ENCODE data around the gene NUDCD2.
A peak's percentile ranks its signal among the peaks of the same experiment; 100 is the strongest.

The NUDCD2 gene, protein sequence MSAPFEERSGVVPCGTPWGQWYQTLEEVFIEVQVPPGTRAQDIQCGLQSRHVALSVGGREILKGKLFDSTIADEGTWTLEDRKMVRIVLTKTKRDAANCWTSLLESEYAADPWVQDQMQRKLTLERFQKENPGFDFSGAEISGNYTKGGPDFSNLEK

DNA sequence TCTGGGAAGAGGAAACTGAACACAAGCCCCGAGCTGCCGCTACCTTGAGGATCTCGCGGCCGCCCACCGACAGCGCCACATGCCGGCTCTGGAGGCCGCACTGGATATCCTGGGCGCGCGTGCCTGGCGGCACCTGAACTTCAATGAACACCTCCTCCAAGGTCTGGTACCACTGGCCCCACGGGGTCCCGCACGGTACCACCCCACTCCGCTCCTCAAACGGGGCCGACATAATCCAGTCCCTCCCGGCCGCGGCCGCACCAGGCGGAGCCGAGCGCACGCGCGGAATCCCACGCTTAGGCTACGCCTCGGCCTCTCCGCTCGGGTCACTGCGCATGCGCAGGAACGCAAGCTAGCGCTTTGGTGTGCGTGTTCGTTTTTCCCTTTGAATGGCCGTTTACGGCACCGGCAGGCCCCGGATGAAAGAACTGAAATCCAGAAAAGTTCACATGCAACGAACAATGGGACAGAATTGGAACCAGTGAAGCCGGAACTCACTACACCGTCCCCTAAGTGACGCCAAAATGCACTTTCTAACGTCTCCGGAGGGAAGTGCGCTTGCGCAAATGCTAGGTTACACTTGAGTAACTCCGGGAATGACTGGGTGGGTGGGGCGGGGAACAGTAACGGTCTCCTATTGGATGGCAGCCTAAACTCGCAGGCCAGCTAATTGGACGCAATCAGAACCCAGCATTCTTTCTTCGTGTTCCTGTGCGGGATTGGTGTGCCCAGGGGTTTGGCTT is at the start of gene NUDCD2:
Gene NUDCD2, minus strand, starts transcription at position 284 of the 743 bp plus-strand sequence. Its CDS starts 52 bp downstream, at position 232.
- DNase-seq = peak; percentile 98

DNA sequence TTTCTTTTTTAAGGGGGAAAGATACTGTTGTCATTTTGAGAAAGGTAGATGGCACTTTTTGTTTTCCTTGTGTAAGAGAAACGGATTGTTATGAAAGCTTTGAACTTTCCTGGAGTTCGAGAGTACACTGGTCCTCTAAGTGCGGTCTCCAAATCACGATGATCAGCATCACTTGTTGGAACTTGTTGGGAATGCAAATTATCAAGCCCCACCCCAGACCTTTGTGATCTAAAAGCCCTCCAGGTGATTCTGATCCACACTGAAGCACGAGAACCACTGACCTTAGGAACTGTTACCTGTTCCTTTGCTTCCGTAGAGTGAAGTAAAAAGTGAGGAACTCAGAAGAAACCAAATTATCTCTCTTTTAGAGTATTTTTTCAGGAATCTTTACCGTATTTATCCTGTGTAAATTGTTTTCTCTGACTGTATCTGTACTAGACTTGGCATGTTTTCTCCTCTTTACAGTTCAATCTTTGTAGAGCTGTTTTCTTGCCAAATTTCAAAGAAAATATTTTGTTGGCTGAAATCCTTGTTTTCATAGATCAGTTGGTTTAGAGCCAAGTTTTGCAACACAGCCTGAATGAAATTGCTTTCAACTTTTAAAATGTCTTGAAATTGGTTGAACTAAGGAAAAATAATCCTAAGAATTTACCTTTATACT is 49.5 kb upstream of the NUDCD2 start:
- DNase-seq = no peak

DNA sequence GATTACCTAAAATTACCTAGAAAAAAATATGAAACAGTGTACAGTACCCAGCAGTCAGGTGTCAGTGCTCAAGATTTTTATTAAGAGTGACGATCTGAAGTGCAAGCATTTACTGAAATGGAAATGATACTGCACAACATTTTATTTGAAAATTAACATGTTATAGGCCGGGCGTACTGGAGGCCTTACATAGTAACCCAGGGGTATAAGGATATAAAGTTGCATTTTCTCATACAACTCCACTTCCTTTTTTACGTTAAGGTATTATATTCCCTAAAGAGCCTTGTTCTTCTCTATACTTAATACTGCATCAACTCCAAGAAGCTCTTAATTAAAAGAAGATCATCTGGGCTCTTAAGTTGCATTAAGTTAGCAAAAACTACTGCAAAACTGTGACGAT is 48.9 kb upstream of the NUDCD2 start:
- DNase-seq = no peak

DNA sequence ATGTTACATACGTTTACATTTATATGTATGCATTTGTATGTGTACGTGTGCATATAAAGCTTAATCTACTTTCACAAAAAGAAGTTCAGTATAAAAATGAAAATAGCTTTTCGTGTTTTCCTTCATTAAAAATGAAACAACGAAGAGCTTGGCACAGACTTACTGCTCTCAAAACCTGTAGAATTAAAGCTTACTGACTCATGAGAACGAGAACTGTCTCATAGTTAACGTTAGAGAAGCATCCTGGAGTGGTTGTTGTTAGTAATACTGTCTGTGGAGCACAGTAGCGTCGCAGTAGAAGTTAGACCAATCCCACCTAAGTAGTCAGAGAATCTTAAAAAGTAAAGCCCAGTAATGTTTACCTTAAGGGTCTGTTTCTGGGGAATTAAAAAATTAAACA is 46.8 kb upstream of the NUDCD2 start:
- no peak for DNase-seq

DNA sequence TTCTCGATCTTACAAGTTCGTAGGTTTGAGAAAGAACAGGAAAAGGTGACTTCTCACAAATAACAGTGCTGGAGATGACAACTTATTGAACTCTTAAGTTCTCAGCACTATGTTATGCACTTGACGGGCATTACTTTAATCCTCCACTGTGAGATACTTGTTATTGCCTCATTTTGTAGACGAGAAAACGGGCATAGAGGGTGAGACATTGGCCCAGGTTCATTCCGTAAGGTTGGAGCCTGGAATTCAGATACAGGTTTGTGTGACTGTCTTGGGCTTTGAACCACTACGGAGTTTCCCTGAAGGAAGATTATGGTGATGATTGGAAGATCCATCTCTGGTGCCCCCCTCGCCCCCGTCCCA is 46.2 kb upstream of the NUDCD2 start:
- no peak for DNase-seq

DNA sequence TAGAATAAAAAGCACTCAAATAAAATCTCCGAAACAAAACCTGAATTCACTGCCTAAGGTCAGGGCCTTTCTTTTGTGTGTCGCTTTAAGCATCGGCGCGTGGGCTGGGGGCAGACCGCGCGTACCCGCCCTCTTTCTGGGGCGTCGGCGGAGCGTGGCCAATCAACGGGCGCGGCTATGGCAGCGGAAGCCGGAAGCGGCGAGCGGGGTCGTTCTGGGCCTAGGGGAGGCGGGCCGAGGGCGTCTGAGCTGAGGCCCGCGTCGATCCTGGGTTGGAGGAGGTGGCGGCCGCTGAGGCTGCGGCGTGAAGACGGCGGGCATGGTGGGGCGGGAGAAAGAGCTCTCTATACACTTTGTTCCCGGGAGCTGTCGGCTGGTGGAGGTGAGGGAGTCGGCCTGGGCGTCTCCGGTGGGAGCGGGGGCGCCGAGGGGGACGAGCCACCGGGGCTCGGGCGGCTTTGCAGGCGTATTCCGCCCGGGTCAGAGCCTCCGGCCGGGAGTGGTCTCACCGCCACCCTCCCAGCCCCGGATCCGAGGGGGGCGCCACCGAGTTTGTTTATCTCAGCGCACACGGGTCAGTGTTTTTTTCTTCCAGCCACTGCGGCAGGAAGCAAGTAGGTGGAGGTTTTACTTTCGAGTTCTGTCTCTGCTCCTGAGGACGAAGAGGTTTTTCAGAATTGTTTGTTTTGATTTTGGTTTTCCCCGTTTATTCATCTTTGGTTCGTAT is 45.6 kb upstream of the NUDCD2 start, which contains the start of gene MAT2B:
Gene MAT2B, plus strand, starts transcription at position 252 of the 727 bp plus-strand sequence. Its CDS starts 68 bp downstream, at position 320.
- peak; percentile 40 for DNase-seq

DNA sequence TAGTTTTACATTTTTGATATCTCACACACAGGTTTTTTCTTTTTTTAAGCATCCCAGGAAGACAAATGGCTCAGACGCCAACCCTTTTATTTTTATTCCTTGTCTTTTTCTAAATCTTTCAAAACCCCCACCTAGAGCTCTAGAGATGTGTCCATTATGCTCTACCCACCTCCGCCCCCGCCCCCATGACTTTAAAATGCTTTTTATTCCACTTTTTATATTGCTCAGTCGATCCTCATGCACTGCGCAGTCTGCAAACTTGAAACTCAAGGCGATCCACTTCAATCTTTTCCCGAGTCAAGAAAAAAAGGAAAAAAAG is 45.1 kb upstream of the NUDCD2 start:
- DNase-seq = no peak

DNA sequence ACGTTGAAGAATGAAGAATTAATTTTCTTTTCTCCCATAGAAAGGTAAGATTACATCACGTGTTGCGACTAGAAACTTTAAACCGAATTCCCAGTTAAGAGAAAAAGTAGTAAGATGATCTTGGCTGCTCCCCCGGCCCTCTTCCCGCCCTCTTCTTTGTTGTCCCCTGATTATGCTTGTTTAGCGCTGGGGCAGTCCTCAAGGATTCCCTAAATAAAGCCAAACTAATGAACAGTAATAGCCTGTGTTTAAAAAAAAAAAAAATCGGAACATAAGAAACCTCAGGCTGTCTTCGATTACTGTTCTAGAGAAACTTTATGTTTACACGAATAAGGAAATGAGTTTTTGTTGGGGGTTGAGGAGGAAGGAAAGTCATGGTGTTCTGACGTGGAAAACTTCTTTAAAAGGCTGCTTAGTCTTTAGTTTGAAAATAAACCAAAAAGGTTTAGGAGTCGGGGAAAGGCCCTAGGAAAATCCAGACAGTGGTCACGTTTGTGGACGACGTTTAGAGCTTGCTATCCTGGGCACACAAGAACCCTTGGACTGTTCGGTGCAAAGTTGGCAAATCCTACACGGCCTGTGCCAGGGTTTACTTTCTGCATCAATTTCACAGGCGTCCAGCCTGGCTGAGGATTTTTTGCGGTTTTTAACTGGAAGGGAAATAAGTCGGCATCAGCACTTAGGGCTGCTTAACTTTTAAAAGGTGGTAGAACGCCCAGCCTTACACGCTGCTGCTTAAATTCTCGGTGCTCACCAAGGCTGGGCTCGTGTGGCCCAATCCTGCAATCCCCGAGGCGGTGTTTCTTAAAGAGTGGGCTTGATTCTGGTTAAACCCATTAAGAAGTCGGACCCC is 44.4 kb upstream of the NUDCD2 start:
- DNase-seq = no peak

DNA sequence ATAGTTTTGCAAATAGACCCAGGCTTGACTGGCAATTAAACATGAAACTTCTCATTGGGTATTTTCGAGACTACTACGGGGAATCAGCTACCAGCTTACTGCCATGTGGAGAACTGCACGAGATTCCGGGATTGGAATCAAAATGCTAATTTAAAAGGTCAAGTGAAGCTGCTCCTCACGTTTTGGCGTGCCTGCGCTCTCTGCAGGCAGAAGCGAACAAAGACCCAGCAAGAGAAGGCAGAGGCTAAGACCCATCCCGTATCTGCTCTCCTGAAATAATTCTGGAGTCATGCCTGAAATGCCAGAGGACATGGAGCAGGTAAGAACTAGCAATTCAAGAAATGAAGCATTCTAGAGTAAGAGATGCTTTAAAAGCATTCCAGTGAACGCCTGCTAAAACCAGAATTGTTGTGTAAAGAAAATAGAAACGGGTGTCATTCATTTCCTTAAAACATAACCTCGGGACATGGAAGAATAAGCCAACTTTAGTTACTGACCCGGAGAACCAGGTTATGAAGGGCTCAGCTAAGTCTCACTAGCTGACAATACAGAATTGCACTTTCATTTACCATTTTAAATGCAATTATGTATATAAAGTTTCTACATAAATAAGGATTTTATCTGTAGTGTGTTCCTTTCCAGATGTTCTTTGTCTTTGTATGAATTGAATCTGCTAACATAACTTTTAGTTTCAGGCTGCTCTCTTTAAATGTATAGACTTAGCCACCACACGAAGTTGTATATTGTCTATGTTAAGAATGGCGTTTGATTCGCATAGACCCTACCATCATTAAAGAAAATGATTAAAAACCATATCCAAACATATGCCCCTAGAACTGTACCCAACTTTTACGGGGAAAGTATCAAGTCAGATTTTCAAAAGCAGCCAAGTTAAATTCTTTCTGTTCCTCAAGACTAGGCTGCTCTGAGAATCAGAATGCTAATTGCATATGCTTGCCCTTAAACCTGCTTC is 43.5 kb upstream of the NUDCD2 start:
- no peak for DNase-seq

DNA sequence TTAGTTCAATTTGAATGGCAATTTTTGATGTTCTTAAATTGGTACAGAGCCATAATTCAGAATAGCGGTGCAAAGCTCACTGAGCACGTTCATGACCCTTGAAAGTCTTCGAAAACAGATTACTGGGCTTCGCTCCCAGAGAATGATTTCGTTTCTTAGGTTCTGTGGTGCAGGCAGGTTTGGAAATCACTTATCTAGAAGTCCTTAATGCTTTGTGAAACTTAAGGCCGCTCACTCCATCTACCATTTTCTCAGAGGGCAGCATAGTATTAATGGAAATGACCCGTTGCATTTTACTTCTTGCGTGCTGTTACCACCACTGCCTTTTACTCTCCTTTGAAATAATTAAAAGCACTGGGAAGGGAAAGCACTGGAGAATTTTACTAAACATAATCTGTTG is 42.6 kb upstream of the NUDCD2 start:
- DNase-seq = no peak

DNA sequence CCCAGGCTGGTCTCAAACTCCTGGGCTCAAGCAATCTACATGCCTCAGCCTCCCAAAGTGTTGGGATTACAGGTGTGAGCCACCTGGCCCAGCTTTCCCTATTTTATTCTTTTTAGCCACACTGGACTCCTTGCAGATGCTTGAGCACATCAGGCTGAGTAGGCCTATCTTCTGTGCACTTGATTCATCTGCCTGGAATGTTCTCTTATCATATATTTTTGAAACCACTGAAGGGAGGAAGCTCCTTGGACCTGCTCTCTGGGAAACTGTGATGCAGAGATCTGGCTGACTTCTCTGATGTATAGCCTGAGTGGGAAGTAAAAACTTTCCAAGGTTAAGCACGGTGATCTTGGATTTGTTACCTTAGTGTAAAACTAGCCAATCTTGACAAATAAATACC is 39.0 kb upstream of the NUDCD2 start:
- DNase-seq = no peak

DNA sequence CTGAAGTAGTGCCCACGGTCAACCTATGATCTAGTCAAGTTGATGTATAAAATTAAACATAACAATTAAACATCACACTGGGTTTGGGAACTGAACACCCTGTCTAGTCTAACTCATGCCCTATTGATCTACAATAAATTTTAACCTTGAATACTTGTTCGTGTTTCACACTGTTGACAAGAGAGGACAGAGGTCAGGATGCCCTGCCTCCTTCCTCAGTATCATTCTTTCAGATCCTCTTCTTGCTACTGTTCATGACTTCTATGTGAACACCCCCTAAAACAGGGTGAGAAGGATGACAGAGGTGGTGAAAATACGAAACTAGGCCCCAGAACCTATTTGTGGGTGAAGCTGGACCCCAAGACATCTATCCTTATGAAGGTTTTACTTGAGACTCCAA is 37.4 kb upstream of the NUDCD2 start:
- no peak for DNase-seq

DNA sequence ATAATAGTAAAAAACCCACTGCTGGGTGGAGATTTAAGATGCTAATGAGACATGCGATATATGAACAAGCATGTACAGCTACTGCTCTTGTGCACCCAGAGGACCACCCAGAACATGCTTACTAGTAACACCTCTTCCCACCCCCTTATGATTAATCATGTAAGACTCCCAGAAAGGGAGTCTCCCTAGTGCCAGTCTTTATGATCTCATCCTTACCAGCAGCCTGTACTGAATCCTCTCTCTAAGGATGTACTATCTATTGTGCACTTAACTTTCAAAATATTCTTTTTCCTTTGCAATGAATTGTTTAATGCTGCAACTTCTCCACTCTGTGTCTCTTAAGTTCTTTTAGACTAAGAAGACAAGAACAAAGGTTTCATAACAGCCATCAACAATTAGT is 36.4 kb upstream of the NUDCD2 start:
- no peak for DNase-seq

DNA sequence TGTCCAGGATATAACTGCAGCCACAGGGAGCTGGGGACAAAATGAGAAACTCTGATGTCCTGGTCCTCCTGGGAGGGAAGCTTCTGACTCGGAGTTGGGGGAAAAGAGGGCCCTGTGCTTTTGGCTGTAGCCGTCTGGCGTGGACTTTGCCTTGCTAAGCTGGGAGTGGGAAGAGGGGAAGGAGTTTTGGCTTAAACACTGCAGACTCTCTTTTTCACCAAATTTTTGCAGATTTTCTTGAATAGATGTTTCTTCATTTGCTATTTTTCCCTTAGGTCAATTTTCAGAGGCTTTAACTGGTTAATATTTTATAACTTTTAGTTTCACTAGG is 29.8 kb upstream of the NUDCD2 start:
- DNase-seq = no peak

DNA sequence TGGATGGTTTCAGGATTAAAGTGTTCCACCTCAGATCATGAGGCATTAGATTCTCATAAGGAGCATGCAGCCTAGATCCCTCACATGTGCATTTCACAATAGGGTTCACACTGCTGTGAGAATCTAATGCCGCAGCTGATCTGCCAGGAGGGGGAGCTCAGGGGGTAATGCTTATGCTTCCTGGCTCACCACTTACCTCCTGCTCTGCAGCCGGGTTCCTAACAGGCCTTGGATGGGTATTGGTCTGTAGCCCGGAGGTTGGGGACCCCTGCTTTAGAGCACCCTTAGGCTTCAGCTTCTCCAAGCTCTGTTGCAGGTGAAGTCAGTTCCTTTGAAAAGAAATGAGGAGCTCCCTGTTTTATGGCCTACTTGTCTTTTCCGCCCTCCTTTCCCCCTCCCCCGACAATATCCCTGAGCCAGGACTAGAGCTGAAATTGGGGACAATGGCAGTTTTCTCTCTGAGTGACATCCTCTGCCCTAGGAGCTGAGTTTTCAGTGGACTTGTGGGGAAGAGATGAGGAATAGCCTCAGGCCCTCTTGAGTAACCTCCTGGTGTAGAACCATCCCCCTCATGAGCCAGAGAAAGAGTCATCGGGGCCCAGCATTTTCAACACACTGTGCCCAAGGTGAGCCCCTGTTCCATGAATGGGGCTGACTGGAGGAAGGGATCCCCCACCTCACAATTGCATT is 29.3 kb upstream of the NUDCD2 start:
- no peak for DNase-seq

DNA sequence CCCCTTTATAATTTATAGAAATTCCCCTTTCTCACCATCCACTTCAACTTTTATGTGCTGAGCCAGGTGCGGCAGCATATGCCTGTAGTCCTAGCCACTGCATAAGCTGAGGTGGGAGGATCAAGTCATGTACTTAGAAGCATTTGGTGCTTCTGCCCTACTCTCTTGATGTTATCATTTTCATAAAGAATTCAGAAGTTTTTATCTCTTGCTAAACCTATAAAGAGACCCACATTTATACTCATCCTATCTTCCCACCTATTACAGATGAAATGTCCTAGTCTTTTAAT is 19.0 kb upstream of the NUDCD2 start:
- no peak for DNase-seq

DNA sequence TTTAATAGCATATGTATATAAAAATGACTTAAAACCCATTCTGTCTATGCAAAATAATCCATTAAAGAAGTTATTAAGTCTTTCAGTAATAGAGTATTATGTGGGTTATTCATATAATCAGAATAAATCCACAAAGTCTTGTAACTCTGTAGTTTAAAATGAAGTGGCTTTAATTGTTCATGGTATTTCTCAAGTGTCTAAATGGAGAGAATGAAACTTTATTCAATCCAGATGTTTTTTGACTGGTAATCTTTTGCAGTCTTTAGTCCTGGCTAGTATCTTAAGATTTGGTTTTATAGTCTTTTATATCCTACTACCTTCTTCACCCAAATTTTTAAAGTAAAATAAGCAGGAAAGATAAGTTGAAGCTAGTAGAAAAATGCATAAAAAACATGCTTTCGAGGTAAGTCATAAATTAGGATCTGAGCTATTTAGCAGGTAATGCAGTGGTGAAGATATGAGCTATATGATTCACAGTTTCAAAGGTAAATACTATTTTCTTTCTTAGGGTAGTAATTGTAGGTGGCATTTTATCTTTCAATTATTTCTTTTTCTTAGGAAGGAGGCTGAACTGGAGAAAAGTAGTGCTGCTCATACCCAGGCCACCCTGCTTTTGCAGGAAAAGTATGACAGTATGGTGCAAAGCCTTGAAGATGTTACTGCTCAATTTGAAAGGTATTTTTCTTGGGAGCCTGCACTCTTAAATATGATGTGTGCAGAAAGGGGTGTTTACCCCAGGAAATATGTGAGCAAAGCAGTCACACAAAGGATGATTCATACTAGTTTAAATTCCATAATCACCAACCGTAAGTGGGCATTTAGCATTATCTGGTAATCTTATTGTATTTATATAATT is 18.5 kb upstream of the NUDCD2 start:
- DNase-seq = no peak

DNA sequence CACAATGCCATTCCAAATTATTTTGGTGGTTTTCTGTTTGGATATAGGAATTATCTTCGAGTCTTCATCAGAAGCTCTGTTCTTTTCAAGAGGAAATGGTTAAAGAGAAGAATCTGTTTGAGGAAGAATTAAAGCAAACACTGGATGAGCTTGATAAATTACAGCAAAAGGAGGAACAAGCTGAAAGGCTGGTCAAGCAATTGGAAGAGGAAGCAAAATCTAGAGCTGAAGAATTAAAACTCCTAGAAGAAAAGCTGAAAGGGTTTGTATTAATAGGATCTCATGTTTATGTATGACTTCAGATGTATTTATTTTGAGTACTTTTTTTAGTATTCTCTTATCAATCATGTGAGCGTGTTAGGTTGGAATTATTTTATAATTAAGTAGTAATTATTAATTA is 15.5 kb upstream of the NUDCD2 start:
- no peak for DNase-seq

DNA sequence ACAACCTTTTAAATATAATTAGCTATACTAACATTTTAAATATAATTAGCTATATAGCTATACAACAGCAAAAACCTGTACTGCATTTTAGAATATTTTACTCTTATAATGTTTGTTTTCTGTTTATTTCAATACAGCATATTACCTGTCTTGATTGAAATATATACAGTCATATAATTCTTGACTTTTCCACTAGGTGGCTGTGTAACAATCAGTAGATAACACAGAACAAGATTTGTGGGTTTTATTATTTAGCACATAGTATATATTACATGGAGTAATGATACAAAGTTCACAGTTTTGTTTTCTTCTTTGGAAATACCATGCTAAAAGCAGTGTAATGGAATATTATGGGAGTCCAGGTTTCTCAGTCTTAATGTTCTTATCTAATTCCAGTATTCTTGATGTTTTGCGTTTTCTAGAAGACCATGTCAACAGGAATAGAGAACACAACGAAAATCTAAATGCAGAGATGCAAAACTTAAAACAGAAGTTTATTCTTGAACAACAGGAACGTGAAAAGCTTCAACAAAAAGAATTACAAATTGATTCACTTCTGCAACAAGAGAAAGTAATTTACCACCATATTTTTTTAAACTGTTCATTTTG is 13.8 kb upstream of the NUDCD2 start:
- no peak for DNase-seq

DNA sequence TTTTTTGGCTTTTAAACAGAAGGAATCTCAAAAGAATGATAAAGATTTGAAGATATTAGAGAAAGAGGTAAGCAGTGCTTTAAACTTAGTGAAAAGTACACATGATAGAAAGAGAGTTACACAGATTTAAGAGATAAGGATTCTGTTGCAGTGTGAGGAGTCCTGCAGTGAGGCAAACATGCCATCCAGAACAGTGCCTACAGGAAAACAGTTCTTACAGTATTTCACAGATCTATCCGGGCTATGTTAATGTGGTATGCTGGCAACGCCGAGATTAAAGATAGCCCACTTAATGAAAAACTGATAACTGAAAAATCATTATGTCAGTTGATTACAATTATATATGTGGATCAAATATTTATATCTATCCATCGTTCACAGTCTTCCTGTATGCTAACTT is 7.8 kb upstream of the NUDCD2 start:
- no peak for DNase-seq
